ENCODE results near the gene MRAP2.

The MRAP2 gene

DNA sequence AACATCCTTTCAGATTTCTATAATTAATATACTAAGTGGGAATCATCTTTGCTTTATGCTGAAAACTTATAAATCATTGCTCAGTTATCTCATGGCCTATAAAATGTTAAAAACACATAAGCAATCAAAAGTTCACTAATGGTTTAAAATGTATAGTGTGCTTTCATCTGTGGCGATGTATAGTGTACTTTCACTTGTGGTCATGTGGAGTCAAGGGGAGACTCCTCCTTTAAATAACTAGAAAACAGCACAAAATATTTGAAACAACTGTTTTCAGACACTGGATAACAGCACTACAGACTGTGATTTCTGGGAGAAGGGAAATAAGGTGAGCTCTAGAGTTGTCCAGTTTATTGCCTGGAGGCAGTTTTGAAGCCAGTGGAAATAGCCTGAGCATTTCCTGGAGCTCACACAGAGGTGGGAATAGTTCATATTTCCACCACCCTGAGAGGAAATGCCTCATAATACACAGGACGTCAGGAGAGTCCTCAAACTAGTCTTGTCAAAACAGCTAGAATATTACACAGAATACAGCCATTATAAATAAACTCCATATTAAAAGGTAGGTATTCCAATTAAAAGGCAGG lies 104.5 kb downstream of the MRAP2 start:
- no peak for DNase-seq

DNA sequence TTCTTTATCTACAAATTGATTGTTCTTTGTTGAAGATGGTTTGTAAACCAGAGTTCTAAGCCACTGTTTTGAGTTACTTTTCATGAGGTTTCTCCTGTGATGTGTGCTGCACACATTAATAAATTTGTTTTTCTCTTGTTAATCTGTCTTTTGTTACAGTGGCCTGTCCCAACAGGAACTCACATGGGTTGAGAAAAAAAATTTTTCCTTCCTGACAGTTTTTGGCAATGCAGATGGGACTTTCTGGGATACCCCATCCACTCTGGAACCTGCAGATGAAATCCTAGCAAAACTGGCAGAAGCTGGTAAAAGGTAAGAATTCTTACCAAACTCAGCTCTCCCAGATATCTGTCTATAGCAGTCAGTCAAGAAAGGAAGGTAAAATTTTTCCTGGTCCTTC lies 105.7 kb downstream of the MRAP2 start:
- DNase-seq: no peak

All from GDM1 (cell line).